Panc1 (cell line): ENCODE data around the gene DYRK3. TPM values are rescaled to one million over a fixed set of nuclear protein-coding genes. Genes with fewer than 3 reads are reported as not detected.

Source experiments
- ATAC-seq: fragments of 200-7000 bp; cut with Tn5 transposase; 2 replicates; pipeline ENCODE4 v1.9.1; 2020; ENCODE audit warnings: mild to moderate bottlenecking, moderate library complexity
- BruUV-seq: library from RNA; stranded (reverse); fragments of 400-500 nt; replicated peaks from 2 replicates; lab custom pipeline; 2021; lab: Mats Ljungman, UMichigan
- CTCF ChIA-PET: fragments of 300-600 bp; sonication (Branson Sonifier 250); formaldehyde crosslinking; loops from one replicate; lab custom pipeline; 2022; ENCODE audit warnings: antibody characterized with exemption; lab: Charles Lee
- POLR2A ChIA-PET: fragments of 300-600 bp; sonication (Branson Sonifier 250); formaldehyde crosslinking; loops from one replicate; lab custom pipeline; 2022; ENCODE audit warnings: antibody characterized with exemption; lab: Charles Lee
- DNase-seq: peaks from one replicate; pipeline ENCODE4 v3.0.0-alpha.2; 2010; ENCODE audit warnings: low read depth, low spot score
- H3K27ac ChIP-seq: 2 replicates; pipeline ENCODE4 v1.5.1; 2011; ENCODE audit warnings: mild to moderate bottlenecking, low read length, inconsistent platforms
- H3K27me3 ChIP-seq: fragments of 200-500 bp; sonication (Bioruptor generic); 2 replicates; pipeline ENCODE4 v1.6.0; 2014; ENCODE audit warnings: low read length, inconsistent platforms; ENCODE audit not compliant: control insufficient read depth, insufficient read depth
- H3K36me3 ChIP-seq: fragments of 200-500 bp; sonication (Bioruptor generic); 2 replicates; pipeline ENCODE4 v1.5.1; 2014; ENCODE audit warnings: inconsistent platforms, mild to moderate bottlenecking, low read length, moderate library complexity; ENCODE audit not compliant: control insufficient read depth, insufficient read depth
- H3K4me1 ChIP-seq: 2 replicates; pipeline ENCODE4 v1.5.1; 2011; ENCODE audit warnings: inconsistent platforms, mild to moderate bottlenecking, low read length, moderate library complexity; ENCODE audit not compliant: control insufficient read depth, insufficient read depth
- H3K4me3 ChIP-seq, 2 experiments: 2 replicates each; pipeline ENCODE4 v1.5.1; 2011 to 2012; ENCODE audit warnings: low read depth in 2 of 2, low read length in 2 of 2, mild to moderate bottlenecking in 2 of 2, inconsistent platforms in 1 of 2, moderate library complexity in 1 of 2
- H3K9me3 ChIP-seq: fragments of 200-500 bp; sonication (Bioruptor generic); 2 replicates; pipeline ENCODE4 v1.5.1; 2014; ENCODE audit warnings: low read depth, mild to moderate bottlenecking, inconsistent platforms, low read length, moderate library complexity; ENCODE audit not compliant: control insufficient read depth, insufficient read depth
- POLR2AphosphoS5 ChIP-seq: IDR thresholded peaks from 2 replicates; pipeline ENCODE4 v1.6.1; 2012; ENCODE audit warnings: mild to moderate bottlenecking, low read depth, low read length, moderate library complexity
- SIN3A ChIP-seq: IDR thresholded peaks from 2 replicates; pipeline ENCODE4 v1.6.1; 2012; ENCODE audit warnings: low read depth, mild to moderate bottlenecking, low read length, moderate library complexity, borderline replicate concordance; ENCODE audit not compliant: insufficient read depth
- TCF7L2 ChIP-seq: IDR thresholded peaks from 2 replicates; pipeline ENCODE4 v1.6.1; 2011; ENCODE audit warnings: mild to moderate bottlenecking, low read depth, low read length, inconsistent platforms
- in situ Hi-C: cut with HindIII; loops from 2 replicates; pipeline ENCODE4 v1.10.0; 2016; ENCODE audit warnings: low sequenced_read_pairs, low pct_unique_long_range_greater_than_20kb
- intact Hi-C: fragments of 100-400 bp; cut with micrococcal nuclease; formaldehyde crosslinking; loops from one replicate; pipeline ENCODE4 v1.10.0; 2022; ENCODE audit not compliant: unreplicated experiment
- total RNA-seq: library from RNA; stranded (reverse); gene quantifications from one replicate; pipeline ENCODE4 v1.2.1, GENCODE V29; 2021; ENCODE audit not compliant: unreplicated experiment
- TF ChIP-seq, protein P1 (sequence below), 2 experiments: IDR thresholded peaks; 2 replicates each; pipeline ENCODE4 v1.6.1; 2011 to 2012; ENCODE audit warnings: low read depth in 2 of 2, control low read depth in 1 of 2, low read length in 1 of 2, mild to moderate bottlenecking in 1 of 2, moderate library complexity in 1 of 2; ENCODE audit not compliant: insufficient read depth in 1 of 2
- TF ChIP-seq, protein P2 (sequence below): fragments of 450-650 bp; IDR thresholded peaks from 2 replicates; pipeline ENCODE4 v1.5.1; 2017; ENCODE audit warnings: mild to moderate bottlenecking

DYRK3 gene
- total RNA-seq, 1 experiment from 2014 or later, result 12.0 TPM

GRCh38 chr1:206656936-206657335 lies 21.6 kb downstream of the DYRK3 start:
- H3K27me3 ChIP-seq, result no peaks in the 10 kb centered on the region
- H3K9me3 ChIP-seq, result no peaks in the 10 kb centered on the region
- BruUV-seq, result no TSS peak
- no peak for ATAC-seq
- no peak for DNase-seq
- intact Hi-C loops (no loop called here), in situ Hi-C loops (no loop called here)
- CTCF ChIA-PET, result no interaction called here
- H3K27ac ChIP-seq, result no peak overlapping the region
- no peaks in the 10 kb centered on the region for H3K4me1 ChIP-seq
- POLR2A ChIA-PET, result interaction anchor here (0.6 kb wide), 1 partner anchor 55 kb away, joined by 4 read pairs; no protein-coding TSS in a partner anchor
- no peak for TF ChIP-seq POLR2AphosphoS5
- TF ChIP-seq, protein P1, sequence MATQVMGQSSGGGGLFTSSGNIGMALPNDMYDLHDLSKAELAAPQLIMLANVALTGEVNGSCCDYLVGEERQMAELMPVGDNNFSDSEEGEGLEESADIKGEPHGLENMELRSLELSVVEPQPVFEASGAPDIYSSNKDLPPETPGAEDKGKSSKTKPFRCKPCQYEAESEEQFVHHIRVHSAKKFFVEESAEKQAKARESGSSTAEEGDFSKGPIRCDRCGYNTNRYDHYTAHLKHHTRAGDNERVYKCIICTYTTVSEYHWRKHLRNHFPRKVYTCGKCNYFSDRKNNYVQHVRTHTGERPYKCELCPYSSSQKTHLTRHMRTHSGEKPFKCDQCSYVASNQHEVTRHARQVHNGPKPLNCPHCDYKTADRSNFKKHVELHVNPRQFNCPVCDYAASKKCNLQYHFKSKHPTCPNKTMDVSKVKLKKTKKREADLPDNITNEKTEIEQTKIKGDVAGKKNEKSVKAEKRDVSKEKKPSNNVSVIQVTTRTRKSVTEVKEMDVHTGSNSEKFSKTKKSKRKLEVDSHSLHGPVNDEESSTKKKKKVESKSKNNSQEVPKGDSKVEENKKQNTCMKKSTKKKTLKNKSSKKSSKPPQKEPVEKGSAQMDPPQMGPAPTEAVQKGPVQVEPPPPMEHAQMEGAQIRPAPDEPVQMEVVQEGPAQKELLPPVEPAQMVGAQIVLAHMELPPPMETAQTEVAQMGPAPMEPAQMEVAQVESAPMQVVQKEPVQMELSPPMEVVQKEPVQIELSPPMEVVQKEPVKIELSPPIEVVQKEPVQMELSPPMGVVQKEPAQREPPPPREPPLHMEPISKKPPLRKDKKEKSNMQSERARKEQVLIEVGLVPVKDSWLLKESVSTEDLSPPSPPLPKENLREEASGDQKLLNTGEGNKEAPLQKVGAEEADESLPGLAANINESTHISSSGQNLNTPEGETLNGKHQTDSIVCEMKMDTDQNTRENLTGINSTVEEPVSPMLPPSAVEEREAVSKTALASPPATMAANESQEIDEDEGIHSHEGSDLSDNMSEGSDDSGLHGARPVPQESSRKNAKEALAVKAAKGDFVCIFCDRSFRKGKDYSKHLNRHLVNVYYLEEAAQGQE (IDR thresholded peaks at IDR 0.05; ENCODE audit: insufficient read depth in 1 of 2, low read depth in 2 of 2, low read length in 1 of 2), result no peak
- no peak for TF ChIP-seq TCF7L2
- no peak for TF ChIP-seq SIN3A
- TF ChIP-seq, protein P2, sequence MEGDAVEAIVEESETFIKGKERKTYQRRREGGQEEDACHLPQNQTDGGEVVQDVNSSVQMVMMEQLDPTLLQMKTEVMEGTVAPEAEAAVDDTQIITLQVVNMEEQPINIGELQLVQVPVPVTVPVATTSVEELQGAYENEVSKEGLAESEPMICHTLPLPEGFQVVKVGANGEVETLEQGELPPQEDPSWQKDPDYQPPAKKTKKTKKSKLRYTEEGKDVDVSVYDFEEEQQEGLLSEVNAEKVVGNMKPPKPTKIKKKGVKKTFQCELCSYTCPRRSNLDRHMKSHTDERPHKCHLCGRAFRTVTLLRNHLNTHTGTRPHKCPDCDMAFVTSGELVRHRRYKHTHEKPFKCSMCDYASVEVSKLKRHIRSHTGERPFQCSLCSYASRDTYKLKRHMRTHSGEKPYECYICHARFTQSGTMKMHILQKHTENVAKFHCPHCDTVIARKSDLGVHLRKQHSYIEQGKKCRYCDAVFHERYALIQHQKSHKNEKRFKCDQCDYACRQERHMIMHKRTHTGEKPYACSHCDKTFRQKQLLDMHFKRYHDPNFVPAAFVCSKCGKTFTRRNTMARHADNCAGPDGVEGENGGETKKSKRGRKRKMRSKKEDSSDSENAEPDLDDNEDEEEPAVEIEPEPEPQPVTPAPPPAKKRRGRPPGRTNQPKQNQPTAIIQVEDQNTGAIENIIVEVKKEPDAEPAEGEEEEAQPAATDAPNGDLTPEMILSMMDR, result no peak
- no peak overlapping the region for H3K4me3 ChIP-seq
- no peaks in the 10 kb centered on the region for H3K36me3 ChIP-seq

DNA sequence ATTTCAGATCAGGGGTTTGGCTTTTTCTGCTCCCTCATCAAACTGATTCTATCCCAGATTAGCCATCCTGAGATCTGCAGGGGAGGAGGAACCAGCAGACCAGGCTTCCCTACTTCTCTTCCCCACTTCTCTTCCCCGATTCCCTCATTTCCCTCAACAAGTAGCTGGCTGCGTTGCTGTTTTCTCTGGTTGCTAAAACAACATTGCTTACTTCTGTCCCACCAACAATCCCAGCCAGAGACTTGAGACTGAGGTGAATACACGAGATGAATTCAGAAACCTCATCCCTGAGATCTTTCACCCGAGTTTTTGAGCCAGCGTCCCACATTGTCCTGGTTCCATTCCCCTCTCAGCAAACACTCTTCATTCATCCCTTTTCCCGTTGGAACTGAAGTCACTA lies 22.4 kb downstream of the DYRK3 start:
- CTCF ChIA-PET, result no interaction called here
- Histone ChIP-seq H3K4me3 (no peak overlapping the region), H3K9me3 (no peaks in the 10 kb centered on the region), H3K4me1 (no peaks in the 10 kb centered on the region), H3K36me3 (no peaks in the 10 kb centered on the region), H3K27me3 (peaks cover 3% of the 10 kb centered on the region; the same call in 1 of the 2 replicates), H3K27ac (no peak overlapping the region)
- DNase-seq (no peak), ATAC-seq (no peak)
- intact Hi-C loops, result no loop called here
- TF ChIP-seq SIN3A (no peak), TCF7L2 (no peak), POLR2AphosphoS5 (no peak)
- TF ChIP-seq, protein P2, result no peak
- TF ChIP-seq, protein P1 (IDR thresholded peaks at IDR 0.05; ENCODE audit: insufficient read depth in 1 of 2, low read depth in 2 of 2, low read length in 1 of 2), result no peak
- no TSS peak for BruUV-seq
- POLR2A ChIA-PET, result no interaction called here
- in situ Hi-C loops, result no loop called here
